Heart left ventricle (tissue), 13 donors: ENCODE measurements around the gene GTF2F2.

ENCODE experiments used
- CTCF ChIP-seq, 12 donors: fragments of 200-600 bp; sonication (generic) in 4 of 12; IDR thresholded peaks; one replicate each; pipeline versions ENCODE4 v1.5.0 to v1.8.0; 2018 to 2022; ENCODE audit warnings: antibody characterized with exemption in 12 of 12, mild to moderate bottlenecking in 5 of 12
- POLR2A ChIP-seq, 2 donors: fragments of 450-650 bp; IDR thresholded peaks; one replicate each; pipeline ENCODE4 v1.6.1; 2017; ENCODE audit warnings: antibody characterized with exemption in 2 of 2, mild to moderate bottlenecking in 2 of 2, moderate library complexity in 2 of 2
- donor health status: ischemic (EF 13 %, LVEDD 7.1; RV severe dilation, severe dysfunction).
- donor health status: DM: no; HTN: yes; CAD: no.
- donor health status: DM: no; HTN: no; CAD: no.
- donor health status: ischemic (EF 25% LVEDD 6.9; RV normal size, moderate dysfunction).
- donor health status: ischemic (EF 25% LVEDD 5.7; RV mildly dilated, moderate dysfunction).
- donor health status: ischemic (EF 35%, LVEDD 5.7; RV mildly dilated, moderate dysfunction).
- donor health status: nonischemic (EF 11% LVEDD 7.7; RV severe dilation, severe dysfunction).
- donor health status: DM: yes; HTN: yes; CAD: no.
- donor health status: PGD.
- donor health status: ischemic (EF 29% LVEDD 5.4; RV normal size, mild dysfunction).
- donor health status: nonischemic (EF 23%, LVEDD 6.1; RV moderate dilation, normal function).

GRCh38 chr13:45295536-45295935, 175.2 kb downstream of the GTF2F2 start:
- TF ChIP-seq CTCF (IDR thresholded peaks at IDR 0.05) (no peak), POLR2A (IDR thresholded peaks at IDR 0.05) (no peak)
